ENCODE results near the gene PHLPP1.

The PHLPP1 gene

DNA sequence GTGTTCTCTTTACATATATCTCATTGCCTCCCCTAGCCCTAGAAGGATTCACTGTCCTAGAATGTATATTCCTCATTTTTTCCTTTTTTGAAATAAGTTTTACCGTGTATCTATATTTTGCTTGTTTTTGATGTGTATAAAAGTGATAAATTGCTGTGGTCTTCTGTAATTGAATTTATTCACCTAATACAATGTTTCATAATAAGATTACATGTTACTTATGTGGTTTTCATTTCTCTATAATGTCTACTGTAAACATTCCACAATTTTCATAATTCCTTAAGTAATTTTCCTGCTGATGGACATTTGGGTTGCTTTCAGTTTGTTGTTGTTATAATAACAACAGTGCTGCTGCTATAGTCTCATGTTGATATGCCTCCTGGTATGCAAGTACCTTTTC, 118.2 kb downstream of the PHLPP1 start:
- no peaks in the 10 kb centered on the region for H3K9me3 Mint-ChIP-seq
- H3K4me3 Mint-ChIP-seq = no peak overlapping the region
- intact Hi-C loops (cut with micrococcal nuclease) = no loop called here
- H3K36me3 Mint-ChIP-seq (ENCODE audit: low read depth) = peaks cover 7% of the 10 kb centered on the region
- no peaks in the 10 kb centered on the region for H3K27me3 Mint-ChIP-seq
- no peak overlapping the region for H3K27ac Mint-ChIP-seq
- peaks cover 20% of the 10 kb centered on the region for H3K4me1 Mint-ChIP-seq (ENCODE audit: low read depth)

DNA sequence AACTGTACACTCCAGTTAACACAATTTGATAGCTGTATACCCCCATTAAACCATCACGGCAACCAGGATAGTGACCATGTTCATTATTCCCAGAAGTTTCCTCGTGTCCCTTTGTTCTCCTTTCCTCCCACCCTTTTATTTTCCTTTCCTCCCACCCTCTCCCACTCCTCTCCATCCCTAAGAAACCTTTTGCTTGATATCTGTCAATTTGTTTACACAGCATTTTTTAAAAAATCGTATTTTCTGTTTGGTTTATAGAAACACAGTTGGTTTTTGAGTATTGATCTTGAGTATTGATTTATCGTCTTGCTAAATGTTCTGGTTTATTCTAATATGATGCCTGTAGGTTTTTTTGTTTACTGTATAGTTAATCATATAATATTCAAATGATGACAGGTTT, 119.4 kb downstream of the PHLPP1 start:
- Mint-ChIP-seq H3K4me1 (ENCODE audit: low read depth) (peaks cover 21% of the 10 kb centered on the region), H3K27ac (no peak overlapping the region), H3K27me3 (no peaks in the 10 kb centered on the region), H3K9me3 (no peaks in the 10 kb centered on the region), H3K36me3 (ENCODE audit: low read depth) (peaks cover 7% of the 10 kb centered on the region), H3K4me3 (no peak overlapping the region)
- intact Hi-C loops (cut with micrococcal nuclease) = no loop called here

DNA sequence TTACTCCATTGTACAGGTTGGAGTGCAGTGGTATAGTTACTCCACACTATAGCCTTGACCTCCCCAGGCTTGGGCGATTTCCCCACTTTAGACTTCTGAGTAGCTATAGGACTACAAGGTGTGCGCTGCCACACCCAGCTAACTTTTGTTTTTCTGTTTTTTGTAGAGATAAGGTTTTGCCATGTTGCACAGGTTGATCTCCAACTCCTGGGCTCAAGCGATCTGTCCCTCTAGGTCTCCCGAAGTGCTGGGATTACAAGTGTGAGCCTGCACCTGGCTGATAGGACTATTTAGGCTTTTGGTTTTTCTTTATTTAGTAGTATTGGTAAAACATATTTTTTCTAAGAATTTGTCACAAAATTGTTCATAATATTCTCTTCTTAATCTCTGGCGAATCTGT, 121.7 kb downstream of the PHLPP1 start:
- H3K27me3 Mint-ChIP-seq = no peaks in the 10 kb centered on the region
- intact Hi-C loops (cut with micrococcal nuclease) = no loop called here

DNA sequence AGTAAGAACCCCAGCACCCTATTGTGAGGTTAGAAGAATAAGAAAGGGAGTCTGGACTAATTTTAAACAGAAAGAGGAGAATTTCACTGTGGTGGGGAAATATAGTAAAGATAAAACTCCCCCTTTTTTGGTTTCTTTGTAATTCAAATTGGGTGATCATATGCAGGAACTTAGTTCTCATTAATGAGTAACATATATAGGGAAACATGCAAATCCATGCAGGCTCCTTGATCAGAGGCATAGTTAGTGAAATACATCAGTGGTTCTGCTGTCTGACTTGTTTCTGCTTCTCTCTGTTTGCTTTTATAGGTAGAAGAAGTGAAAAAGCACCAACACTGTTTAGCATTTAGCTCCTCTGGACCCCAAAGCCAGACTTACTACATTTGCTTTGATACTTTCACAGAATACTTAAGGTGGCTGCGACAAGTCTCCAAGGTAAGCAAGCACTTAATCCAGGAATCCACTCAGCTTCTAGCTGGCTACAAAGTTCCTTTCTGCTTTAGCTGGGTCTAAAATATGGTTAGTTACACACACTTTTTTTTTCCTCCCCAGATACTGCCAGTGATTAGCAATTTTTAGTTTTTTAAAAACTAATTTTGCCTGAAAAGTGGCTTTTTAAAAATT, 123.2 kb downstream of the PHLPP1 start:
- H3K27me3 Mint-ChIP-seq = no peaks in the 10 kb centered on the region
- peaks cover 10% of the 10 kb centered on the region for H3K4me1 Mint-ChIP-seq (ENCODE audit: low read depth)
- intact Hi-C loops (cut with micrococcal nuclease) = no loop called here
- no peak overlapping the region for H3K4me3 Mint-ChIP-seq
- H3K36me3 Mint-ChIP-seq (ENCODE audit: low read depth) = no peaks in the 10 kb centered on the region
- H3K9me3 Mint-ChIP-seq = no peaks in the 10 kb centered on the region
- no peak overlapping the region for H3K27ac Mint-ChIP-seq

More for the DNA sequence above, 121.7 kb downstream of the PHLPP1 start:
- H3K36me3 Mint-ChIP-seq (ENCODE audit: low read depth) = no peaks in the 10 kb centered on the region
- H3K27ac Mint-ChIP-seq = no peak overlapping the region
- H3K4me3 Mint-ChIP-seq = no peak overlapping the region
- H3K9me3 Mint-ChIP-seq = no peaks in the 10 kb centered on the region
- H3K4me1 Mint-ChIP-seq (ENCODE audit: low read depth) = peaks cover 15% of the 10 kb centered on the region

- H3K4me3 Mint-ChIP-seq = no peak overlapping the region
- H3K36me3 Mint-ChIP-seq (ENCODE audit: low read depth) = no peaks in the 10 kb centered on the region
- H3K27ac Mint-ChIP-seq = no peak overlapping the region
- intact Hi-C loops (cut with micrococcal nuclease) = no loop called here
- H3K4me1 Mint-ChIP-seq (ENCODE audit: low read depth) = peaks cover 5% of the 10 kb centered on the region
- H3K9me3 Mint-ChIP-seq = no peaks in the 10 kb centered on the region
- H3K27me3 Mint-ChIP-seq = no peaks in the 10 kb centered on the region
These were observed 124.8 kb downstream of the PHLPP1 start for GRCh38 chr18:62839874-62840713.

DNA sequence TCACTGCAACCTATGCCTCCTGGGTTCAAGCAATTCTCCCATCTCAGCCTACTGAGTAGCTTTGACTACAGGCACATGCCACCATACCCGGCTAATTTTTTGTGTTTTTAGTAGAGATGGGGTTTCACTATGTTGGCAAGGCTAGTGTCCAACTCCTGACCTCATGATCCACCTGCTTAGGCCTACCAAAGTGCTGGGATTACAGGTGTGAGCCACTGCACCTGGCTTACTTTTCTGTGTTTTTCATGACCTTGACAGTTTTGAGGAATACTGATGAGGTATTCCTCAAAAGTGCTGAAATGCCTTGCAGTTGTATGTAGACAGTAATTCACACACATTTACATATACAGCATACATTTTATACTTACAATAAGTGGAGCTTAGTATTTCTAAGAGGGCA, 126.1 kb downstream of the PHLPP1 start:
- Mint-ChIP-seq H3K9me3 (no peaks in the 10 kb centered on the region), H3K27me3 (no peaks in the 10 kb centered on the region), H3K27ac (no peak overlapping the region), H3K4me1 (ENCODE audit: low read depth) (peaks cover 5% of the 10 kb centered on the region), H3K4me3 (no peak overlapping the region), H3K36me3 (ENCODE audit: low read depth) (no peaks in the 10 kb centered on the region)
- intact Hi-C loops (cut with micrococcal nuclease) = no loop called here

DNA sequence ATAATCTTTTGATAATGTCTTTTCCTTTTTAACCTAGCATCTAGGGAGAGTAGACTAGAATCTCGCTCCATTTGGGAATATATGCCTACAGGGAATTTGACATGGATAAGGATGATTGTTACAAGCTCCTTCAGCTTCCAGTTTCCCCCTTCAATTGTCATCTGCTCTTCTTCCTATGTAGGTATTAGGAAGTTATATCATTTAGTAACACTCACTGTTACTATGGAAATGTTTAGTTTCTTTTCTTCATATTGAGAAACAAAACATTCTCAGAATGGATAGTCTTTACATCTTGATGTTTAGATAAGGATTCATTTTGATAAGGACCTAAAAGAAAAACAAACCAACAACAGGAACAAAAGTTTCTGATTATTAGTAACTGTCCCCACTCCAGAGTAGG, 127.6 kb downstream of the PHLPP1 start:
- no peaks in the 10 kb centered on the region for H3K36me3 Mint-ChIP-seq (ENCODE audit: low read depth)
- no peaks in the 10 kb centered on the region for H3K27me3 Mint-ChIP-seq
- peaks cover 5% of the 10 kb centered on the region for H3K4me1 Mint-ChIP-seq (ENCODE audit: low read depth)
- no peaks in the 10 kb centered on the region for H3K9me3 Mint-ChIP-seq
- no peak overlapping the region for H3K27ac Mint-ChIP-seq
- intact Hi-C loops (cut with micrococcal nuclease) = no loop called here
- no peak overlapping the region for H3K4me3 Mint-ChIP-seq

DNA sequence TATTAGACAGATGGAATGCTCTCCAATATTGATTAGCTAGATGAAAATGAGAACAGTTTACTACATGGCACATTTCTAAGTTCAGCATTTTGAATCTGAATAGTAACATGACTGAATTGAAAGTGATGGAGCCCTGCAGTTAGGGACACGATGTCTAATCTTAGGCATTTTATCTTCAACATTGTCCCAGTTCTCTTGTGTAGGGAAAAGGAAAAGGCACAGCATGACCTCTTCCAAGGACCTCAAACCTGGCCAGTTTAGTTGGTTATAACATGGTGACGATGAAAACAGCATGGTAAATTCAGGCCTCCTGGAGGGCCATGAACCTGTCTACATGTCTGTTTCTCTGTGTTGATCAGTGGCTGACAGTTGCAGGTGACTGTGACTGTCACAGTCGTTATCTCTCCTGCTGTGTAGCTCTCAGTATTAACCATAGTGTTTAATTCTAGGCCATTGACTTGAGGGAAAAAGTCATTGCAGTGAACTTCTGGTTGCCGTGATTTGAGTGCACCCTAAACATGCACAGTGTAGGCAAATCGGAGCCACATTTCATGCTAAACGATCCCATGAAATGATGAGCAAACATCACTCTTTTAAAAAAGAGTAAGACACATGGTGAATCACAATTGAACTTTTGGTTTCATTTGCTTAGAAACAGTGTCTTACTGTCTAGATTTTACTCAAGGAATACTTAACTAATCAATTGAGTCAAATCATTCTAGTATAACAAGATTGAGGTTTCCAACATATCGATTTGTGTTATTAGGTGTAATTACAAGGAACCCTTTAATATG, 129.7 kb downstream of the PHLPP1 start:
- intact Hi-C loops (cut with micrococcal nuclease) = no loop called here
- H3K4me3 Mint-ChIP-seq = no peak overlapping the region
- no peaks in the 10 kb centered on the region for H3K9me3 Mint-ChIP-seq
- no peaks in the 10 kb centered on the region for H3K4me1 Mint-ChIP-seq (ENCODE audit: low read depth)
- H3K27me3 Mint-ChIP-seq = no peaks in the 10 kb centered on the region
- H3K36me3 Mint-ChIP-seq (ENCODE audit: low read depth) = no peaks in the 10 kb centered on the region
- H3K27ac Mint-ChIP-seq = no peak overlapping the region

- no peaks in the 10 kb centered on the region for H3K36me3 Mint-ChIP-seq (ENCODE audit: low read depth)
- no peak overlapping the region for H3K27ac Mint-ChIP-seq
- intact Hi-C loops (cut with micrococcal nuclease) = no loop called here
- no peak overlapping the region for H3K4me3 Mint-ChIP-seq
- no peaks in the 10 kb centered on the region for H3K9me3 Mint-ChIP-seq
- no peaks in the 10 kb centered on the region for H3K27me3 Mint-ChIP-seq
- peaks cover 7% of the 10 kb centered on the region for H3K4me1 Mint-ChIP-seq (ENCODE audit: low read depth)
These were observed 131.0 kb downstream of the PHLPP1 start for GRCh38 chr18:62846313-62846712.

- intact Hi-C loops (cut with micrococcal nuclease) = no loop called here
- Mint-ChIP-seq H3K27ac (no peak overlapping the region), H3K36me3 (ENCODE audit: low read depth) (no peaks in the 10 kb centered on the region), H3K4me1 (ENCODE audit: low read depth) (peaks cover 7% of the 10 kb centered on the region), H3K27me3 (no peaks in the 10 kb centered on the region), H3K9me3 (no peaks in the 10 kb centered on the region), H3K4me3 (no peak overlapping the region)
These were observed 131.7 kb downstream of the PHLPP1 start for GRCh38 chr18:62847081-62847480.

- Mint-ChIP-seq H3K4me1 (ENCODE audit: low read depth) (peaks cover 7% of the 10 kb centered on the region), H3K27me3 (no peaks in the 10 kb centered on the region), H3K9me3 (no peaks in the 10 kb centered on the region), H3K36me3 (ENCODE audit: low read depth) (no peaks in the 10 kb centered on the region), H3K27ac (no peak overlapping the region), H3K4me3 (no peak overlapping the region)
- intact Hi-C loops (cut with micrococcal nuclease) = no loop called here
These were observed 133.6 kb downstream of the PHLPP1 start for GRCh38 chr18:62848946-62849345.

DNA sequence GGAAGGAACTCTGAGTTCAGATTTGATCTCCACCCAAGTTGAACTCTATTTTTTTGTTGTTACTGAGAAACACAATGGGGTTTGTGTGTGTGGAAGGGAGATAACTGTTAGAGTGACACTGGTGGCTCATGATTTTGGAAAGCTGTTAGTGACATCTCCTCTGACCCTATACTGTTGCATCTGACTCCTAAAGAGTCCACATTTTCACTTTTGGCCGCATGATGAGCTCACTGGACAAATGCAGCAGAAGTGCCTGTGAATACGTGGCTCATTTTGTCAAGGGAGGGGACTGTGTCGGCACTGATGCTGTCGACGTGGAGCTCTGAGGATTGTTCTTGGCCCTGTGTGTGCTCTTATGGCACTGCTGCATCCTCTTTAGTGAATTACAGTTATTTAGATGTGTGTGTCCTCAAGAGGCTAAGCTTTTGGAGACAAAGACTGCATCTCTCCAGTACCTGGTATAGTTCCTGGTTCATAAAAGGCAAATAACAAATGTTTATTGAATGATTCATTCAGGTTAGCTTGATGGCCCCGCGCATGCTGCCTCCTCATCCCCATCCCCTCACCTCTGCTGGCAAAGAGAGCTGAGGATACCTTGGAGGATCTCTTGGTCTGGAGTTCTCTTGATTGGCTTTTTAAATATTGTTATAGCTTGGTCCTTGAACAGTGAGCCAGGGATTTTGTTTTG, 135.4 kb downstream of the PHLPP1 start:
- H3K27ac Mint-ChIP-seq = no peak overlapping the region
- no peak overlapping the region for H3K4me3 Mint-ChIP-seq
- no peaks in the 10 kb centered on the region for H3K27me3 Mint-ChIP-seq
- peaks cover 7% of the 10 kb centered on the region for H3K4me1 Mint-ChIP-seq (ENCODE audit: low read depth)
- H3K36me3 Mint-ChIP-seq (ENCODE audit: low read depth) = no peaks in the 10 kb centered on the region
- intact Hi-C loops (cut with micrococcal nuclease) = no loop called here
- no peaks in the 10 kb centered on the region for H3K9me3 Mint-ChIP-seq

GRCh38 chr18:62852851-62853250, 137.5 kb downstream of the PHLPP1 start:
- Mint-ChIP-seq H3K4me3 (no peak overlapping the region), H3K4me1 (ENCODE audit: low read depth) (peaks cover 7% of the 10 kb centered on the region), H3K27ac (no peak overlapping the region), H3K27me3 (no peaks in the 10 kb centered on the region), H3K9me3 (no peaks in the 10 kb centered on the region), H3K36me3 (ENCODE audit: low read depth) (no peaks in the 10 kb centered on the region)
- intact Hi-C loops (cut with micrococcal nuclease) = no loop called here

DNA sequence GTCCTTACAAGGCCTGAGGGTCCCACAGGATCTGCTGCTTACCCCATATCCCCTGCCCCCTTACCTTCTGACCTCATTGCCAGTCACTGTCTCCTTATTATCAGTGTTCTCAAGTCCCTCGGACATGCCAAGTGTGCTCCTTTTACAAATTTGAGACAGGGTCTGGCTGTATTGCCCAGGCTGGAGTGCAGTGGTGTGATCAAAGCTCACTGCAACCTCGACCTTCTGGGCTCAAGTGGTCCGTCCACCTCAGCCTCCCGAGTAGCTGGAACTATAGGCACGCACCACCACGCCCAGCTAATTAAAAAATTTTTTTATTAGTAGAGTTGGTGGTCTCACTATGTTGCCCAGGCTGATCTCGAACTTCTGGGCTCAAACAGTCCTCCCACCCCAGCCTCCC, 141.0 kb downstream of the PHLPP1 start:
- no peaks in the 10 kb centered on the region for H3K36me3 Mint-ChIP-seq (ENCODE audit: low read depth)
- no peaks in the 10 kb centered on the region for H3K9me3 Mint-ChIP-seq
- peaks cover 5% of the 10 kb centered on the region for H3K4me1 Mint-ChIP-seq (ENCODE audit: low read depth)
- intact Hi-C loops (cut with micrococcal nuclease) = no loop called here
- H3K27me3 Mint-ChIP-seq = no peaks in the 10 kb centered on the region
- no peak overlapping the region for H3K27ac Mint-ChIP-seq
- no peak overlapping the region for H3K4me3 Mint-ChIP-seq

All from dendritic cell treated with granulocyte-macrophage colony-stimulating factor and Interleukin-4, amounts not matched to agents 40 ng/mL and 50 ng/mL, for 4 days (primary cell).